ENCODE measurements around the gene ZFYVE28.

DNA sequence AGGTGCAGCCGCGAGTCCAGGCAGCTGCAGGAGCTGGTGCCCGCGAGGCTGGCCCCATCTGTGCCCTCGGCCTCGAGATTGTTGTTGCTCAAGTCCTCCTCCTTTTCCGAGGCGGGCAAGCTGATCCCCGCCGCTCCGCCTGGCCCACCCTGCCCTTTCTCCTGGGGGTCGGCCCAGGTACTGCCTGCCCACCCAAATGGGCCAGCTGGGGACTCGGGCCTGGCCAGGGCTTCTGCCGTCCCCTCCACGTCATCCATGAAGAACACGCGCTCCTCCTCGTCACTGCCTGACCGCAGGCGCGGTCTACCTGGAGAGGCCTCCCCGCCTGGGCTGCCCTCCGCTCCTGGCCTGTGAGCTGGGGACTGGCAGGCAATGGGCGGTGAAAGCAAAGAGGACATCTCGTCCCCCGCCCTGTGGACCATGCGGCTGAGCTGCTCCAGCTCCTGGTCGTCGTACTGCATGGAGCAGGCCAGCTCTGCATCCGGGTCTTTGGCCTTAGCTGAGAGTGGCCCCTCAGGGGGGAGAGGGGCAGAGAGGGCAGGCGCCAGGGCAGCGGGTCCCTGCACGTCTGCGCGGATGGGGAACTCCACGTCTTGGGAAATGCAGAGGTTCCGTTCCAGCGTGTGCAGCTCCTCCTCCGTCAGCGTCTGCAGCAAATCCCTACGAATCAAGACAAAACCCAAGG lies 113.4 kb downstream of the ZFYVE28 start:
- no peak for TF ChIP-seq GATA2 (IDR thresholded peaks at IDR 0.05; ENCODE audit: low read depth, low read length)
- no peak for TF ChIP-seq GATA3 (IDR thresholded peaks at IDR 0.05; ENCODE audit: low read depth, low read length)

Data from SH-SY5Y (cell line).